ENCODE results near the gene RING1. TPM values are rescaled to one million over a fixed set of nuclear protein-coding genes. Genes with fewer than 3 reads are reported as not detected.

Gene RING1
- 10 to 100 TPM; 23.6 to 25.8 TPM for total RNA-seq

DNA sequence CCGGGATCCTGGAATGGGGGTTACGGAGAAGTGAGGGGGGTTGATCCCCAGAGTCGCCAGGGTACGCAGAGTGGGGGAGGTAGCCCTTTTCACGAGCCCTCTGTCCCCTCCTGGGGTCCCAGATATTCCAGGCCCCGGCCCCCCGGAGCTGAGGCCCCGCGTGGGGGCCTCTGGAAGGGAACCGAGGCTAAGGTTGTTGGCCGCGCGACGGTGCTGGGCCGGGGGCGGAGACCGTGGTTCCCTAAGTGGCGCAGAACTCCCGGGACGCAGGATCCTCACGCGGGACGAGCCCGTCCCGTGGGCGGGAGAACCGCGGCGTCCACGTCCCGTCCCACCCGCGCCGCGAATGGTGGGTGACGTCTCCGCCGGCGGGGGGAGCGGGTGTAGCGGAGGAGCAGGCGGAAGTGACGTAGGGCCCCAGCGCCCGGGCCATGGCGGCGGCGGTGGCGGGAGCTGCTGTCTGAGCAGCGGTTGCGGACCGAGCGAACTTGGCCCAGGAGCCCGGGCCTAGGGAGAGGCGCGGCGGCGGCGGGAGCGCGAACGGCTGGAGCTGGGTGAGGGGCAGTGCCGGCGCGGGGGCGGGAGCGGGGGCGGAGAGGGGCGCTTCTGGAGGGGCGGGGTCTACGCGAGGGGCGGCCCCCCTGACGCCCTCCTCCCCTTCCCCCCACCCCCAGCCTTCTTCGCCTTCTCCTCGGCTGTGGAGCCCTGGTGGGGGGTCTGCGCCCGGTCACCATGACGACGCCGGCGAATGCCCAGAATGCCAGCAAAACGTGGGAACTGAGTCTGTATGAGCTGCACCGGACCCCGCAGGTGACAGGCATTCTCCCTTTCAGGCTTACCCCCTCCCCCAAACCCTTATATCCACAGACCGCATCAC is at the start of gene RING1:
TSS of gene RING1 (plus strand) at position 410 of the 877 bp plus-strand sequence. CDS start at position 733, 323 bp downstream.

GRCh38 chr6:33192105-33192646 is 16.1 kb upstream of the RING1 start, which contains the start of gene COL11A2:
COL11A2 (minus strand) TSS chr6:33192467; CDS start chr6:33192240, 227 bp downstream.

GRCh38 chr6:33200219-33201146 is 7.8 kb upstream of the RING1 start, which contains the start of the genes RXRB and SLC39A7:
RXRB (minus strand) TSS chr6:33200665; CDS start chr6:33200476, 189 bp downstream.
SLC39A7 (plus strand) TSS chr6:33200867; CDS start chr6:33201246, 379 bp downstream.

DNA sequence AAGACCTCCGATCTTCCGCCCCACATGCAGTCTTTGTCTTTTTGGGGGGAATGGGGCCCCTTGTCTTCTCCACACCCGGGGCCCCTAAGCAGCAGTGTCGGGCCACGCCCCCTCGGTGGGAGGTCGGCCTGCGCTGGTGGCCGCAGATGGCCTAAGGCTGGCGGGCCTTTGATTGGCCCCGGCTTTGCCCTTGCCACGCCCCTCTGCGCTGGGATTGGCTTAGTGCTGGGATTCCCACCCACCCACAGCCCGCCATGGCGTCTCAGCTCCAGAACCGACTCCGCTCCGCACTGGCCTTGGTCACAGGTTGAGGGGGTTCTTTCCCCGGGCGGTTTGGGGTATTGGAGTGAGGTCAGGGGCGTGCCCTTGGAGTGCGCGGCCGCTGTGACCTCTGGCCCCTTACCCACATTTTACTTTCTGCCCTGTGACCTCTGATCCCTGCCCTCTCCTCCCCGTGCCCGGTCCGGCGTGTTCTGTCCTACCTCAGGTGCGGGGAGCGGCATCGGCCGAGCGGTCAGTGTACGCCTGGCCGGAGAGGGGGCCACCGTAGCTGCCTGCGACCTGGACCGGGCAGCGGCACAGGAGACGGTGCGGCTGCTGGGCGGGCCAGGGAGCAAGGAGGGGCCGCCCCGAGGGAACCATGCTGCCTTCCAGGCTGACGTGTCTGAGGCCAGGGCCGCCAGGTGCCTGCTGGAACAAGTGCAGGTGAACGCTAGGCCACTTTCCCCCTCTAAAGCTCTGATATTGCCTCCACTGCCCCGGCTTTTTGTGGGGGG is 3.7 kb upstream of the RING1 start, which contains the start of gene HSD17B8:
TSS of gene HSD17B8 (plus strand) at position 241 of the 776 bp plus-strand sequence. CDS start at position 255, 14 bp downstream.

Small RNAs within 50 kb of the gene (small RNA-seq; reads per million reads assigned to genes)
- gene MIR219A1 (1.0 to 2.4 reads per million in 2 donors), gene RNY4P10 (0 to 0.64 reads per million in 2 donors)

Other genes starting within 250 kb of the RING1 start
- gene BRD2, start 239.9 kb upstream of the RING1 start, total RNA-seq: 100 to 1,000 TPM; 101 to 120 TPM
- gene HLA-DOA, start 198.9 kb upstream of the RING1 start, total RNA-seq: 1 to 10 TPM in 1 of 2 donors, under 1 TPM in 1; under 0.01 to 1.7 TPM
- 10 to 100 TPM; 39.2 to 42.0 TPM for gene HLA-DPA1, start 134.9 kb upstream of the RING1 start, total RNA-seq
- gene HLA-DPB1, start 132.5 kb upstream of the RING1 start, total RNA-seq: 1 to 10 TPM; 7.2 to 9.7 TPM
- gene COL11A2, start 16.0 kb upstream of the RING1 start, total RNA-seq: under 1 TPM in 1 of 2 donors, not detected in 1; 0.34 TPM
- gene RXRB, start 7.8 kb upstream of the RING1 start, total RNA-seq: 10 to 100 TPM in 1 of 2 donors, 1 to 10 TPM in 1; 8.7 to 13.8 TPM
- gene SLC39A7, start 7.6 kb upstream of the RING1 start, total RNA-seq: 10 to 100 TPM; 45.4 to 58.3 TPM
- 1 to 10 TPM; 4.3 to 6.5 TPM for gene HSD17B8, start 3.8 kb upstream of the RING1 start, total RNA-seq
- gene VPS52, start 63.4 kb downstream of the RING1 start, total RNA-seq: 10 to 100 TPM; 38.3 to 41.0 TPM
- 1,000 to 10,000 TPM; 1,205 to 1,781 TPM for gene RPS18, start 63.6 kb downstream of the RING1 start, total RNA-seq
- 1 to 10 TPM; 3.7 to 7.6 TPM for gene B3GALT4, start 68.6 kb downstream of the RING1 start, total RNA-seq
- gene WDR46, start 80.7 kb downstream of the RING1 start, total RNA-seq: 10 to 100 TPM; 68.5 to 92.6 TPM
- gene PFDN6, start 81.1 kb downstream of the RING1 start, total RNA-seq: 10 to 100 TPM; 32.7 to 58.3 TPM
- gene RGL2, start 90.4 kb downstream of the RING1 start, total RNA-seq: 10 to 100 TPM; 19.0 to 23.1 TPM
- 100 to 1,000 TPM; 120 to 228 TPM for gene TAPBP, start 105.6 kb downstream of the RING1 start, total RNA-seq
- 10 to 100 TPM in 1 of 2 donors, 1 to 10 TPM in 1; 7.7 to 12.7 TPM for gene ZBTB22, start 109.2 kb downstream of the RING1 start, total RNA-seq
- 10 to 100 TPM; 28.9 to 45.6 TPM for gene DAXX, start 114.5 kb downstream of the RING1 start, total RNA-seq
- 10 to 100 TPM; 32.0 to 59.6 TPM for gene KIFC1, start 183.3 kb downstream of the RING1 start, total RNA-seq
- gene PHF1, start 202.5 kb downstream of the RING1 start, total RNA-seq: 10 to 100 TPM; 11.7 to 16.5 TPM
- gene CUTA, start 209.6 kb downstream of the RING1 start, total RNA-seq: 100 to 1,000 TPM; 139 to 144 TPM
- 1 to 10 TPM; 4.8 to 5.3 TPM for gene SYNGAP1, start 211.6 kb downstream of the RING1 start, total RNA-seq
- 1 to 10 TPM; 3.8 to 7.3 TPM for gene ZBTB9, start 246.1 kb downstream of the RING1 start, total RNA-seq

Data from melanocyte of skin (primary cell).